HG03159 (cell line): Measurements from ENCODE around the gene HCRTR1.

Experiments used
- ATAC-seq: cut with Tn5 transposase; IDR thresholded peaks from one replicate; pipeline ENCODE4 v1.9.1; 2021; ENCODE audit warnings: mild to moderate bottlenecking, moderate library complexity; ENCODE audit not compliant: unreplicated experiment

Gene HCRTR1

GRCh38 chr1:31625561-31626222 lies 8.2 kb downstream of the HCRTR1 start:
- ATAC-seq: no peak

- no peak for ATAC-seq
Observed at GRCh38 chr1:31626223-31627207, 9.0 kb downstream of the HCRTR1 start.

- ATAC-seq: no peak
Observed at GRCh38 chr1:31627301-31627929, 9.9 kb downstream of the HCRTR1 start.

- ATAC-seq: no peak
Observed at GRCh38 chr1:31627930-31628559, 10.6 kb downstream of the HCRTR1 start.

GRCh38 chr1:31628931-31629556 lies 11.6 kb downstream of the HCRTR1 start:
- no peak for ATAC-seq

- no peak for ATAC-seq
Observed at GRCh38 chr1:31632649-31633048, 15.2 kb downstream of the HCRTR1 start.

- no peak for ATAC-seq
Observed at GRCh38 chr1:31633117-31633516, 15.6 kb downstream of the HCRTR1 start.

GRCh38 chr1:31637915-31638673 lies 20.6 kb downstream of the HCRTR1 start:
- ATAC-seq: no peak

GRCh38 chr1:31639543-31639942 lies 22.1 kb downstream of the HCRTR1 start:
- no peak for ATAC-seq

GRCh38 chr1:31640179-31640578 lies 22.7 kb downstream of the HCRTR1 start:
- ATAC-seq: no peak

GRCh38 chr1:31640964-31641363 lies 23.5 kb downstream of the HCRTR1 start:
- no peak for ATAC-seq

- no peak for ATAC-seq
Observed at GRCh38 chr1:31642366-31642765, 24.9 kb downstream of the HCRTR1 start.

- no peak for ATAC-seq
Observed at GRCh38 chr1:31642897-31643296, 25.4 kb downstream of the HCRTR1 start.

- ATAC-seq: no peak
Observed at GRCh38 chr1:31643976-31644559, 26.6 kb downstream of the HCRTR1 start.

- ATAC-seq: peak; percentile 92
Observed at GRCh38 chr1:31644560-31645273, 27.2 kb downstream of the HCRTR1 start, which contains the start of gene PEF1. TSS of gene PEF1 (minus strand) at chr1:31644876. CDS start at chr1:31644864, 12 bp downstream.

GRCh38 chr1:31645274-31645568 lies 27.7 kb downstream of the HCRTR1 start:
- ATAC-seq: no peak

- ATAC-seq: no peak
Observed at GRCh38 chr1:31646259-31646960, 28.9 kb downstream of the HCRTR1 start.

GRCh38 chr1:31647106-31647505 lies 29.6 kb downstream of the HCRTR1 start:
- ATAC-seq: no peak
